Muscle layer of duodenum (tissue), 2 donors: ENCODE data around the gene MRPS18A.

Experiments
- H3K27ac ChIP-seq: one replicate; pipeline ENCODE4 v1.7.0; 2013; ENCODE audit warnings: mild to moderate bottlenecking, low read length
- H3K27me3 ChIP-seq: one replicate; pipeline ENCODE4 v1.7.0; 2013; ENCODE audit warnings: low read depth, mild to moderate bottlenecking, control low read depth, low read length
- H3K36me3 ChIP-seq, 2 donors: one replicate each; pipeline ENCODE4 v1.7.0; 2013; ENCODE audit warnings: low read length in 2 of 2, control low read depth in 1 of 2, mild to moderate bottlenecking in 1 of 2; ENCODE audit not compliant: insufficient read depth in 2 of 2, control insufficient read depth in 1 of 2
- H3K4me1 ChIP-seq, 2 donors: one replicate each; pipeline ENCODE4 v1.7.0; 2013; ENCODE audit warnings: low read length in 2 of 2, mild to moderate bottlenecking in 2 of 2, control low read depth in 1 of 2, moderate library complexity in 1 of 2; ENCODE audit not compliant: insufficient read depth in 2 of 2, control insufficient read depth in 1 of 2
- H3K4me3 ChIP-seq, 2 donors: one replicate each; pipeline ENCODE4 v1.7.0; 2013; ENCODE audit warnings: low read length in 2 of 2, low read depth in 1 of 2, mild to moderate bottlenecking in 1 of 2
- H3K9me3 ChIP-seq, 2 donors: one replicate each; pipeline ENCODE4 v1.7.0; 2013; ENCODE audit warnings: low read length in 2 of 2, control low read depth in 1 of 2, mild to moderate bottlenecking in 1 of 2; ENCODE audit not compliant: control insufficient read depth in 1 of 2
- donor health status: healthy.

The MRPS18A gene

GRCh38 chr6:43687437-43688347, at the start of gene MRPS18A:
TSS of gene MRPS18A (minus strand) at chr6:43687791. CDS start at chr6:43687779, 12 bp downstream.
- no peaks in the 10 kb centered on the region for H3K9me3 ChIP-seq
- peaks cover 9 to 22% of the 10 kb centered on the region in 2 donors for H3K4me1 ChIP-seq
- no peaks in the 10 kb centered on the region for H3K36me3 ChIP-seq
- H3K4me3 ChIP-seq: peak within 1 kb of the TSS; percentile 98
- peak within 1 kb of the TSS; percentile 89 for H3K27ac ChIP-seq
- no peaks in the 10 kb centered on the region for H3K27me3 ChIP-seq

- H3K27ac ChIP-seq: no peak overlapping the region
- H3K9me3 ChIP-seq: no peaks in the 10 kb centered on the region
- no peaks in the 10 kb centered on the region for H3K36me3 ChIP-seq
- no peaks in the 10 kb centered on the region for H3K4me1 ChIP-seq
- H3K4me3 ChIP-seq: no peak overlapping the region
- H3K27me3 ChIP-seq: no peaks in the 10 kb centered on the region
Measured at GRCh38 chr6:43736844-43737243, 49.3 kb upstream of the MRPS18A start.

DNA sequence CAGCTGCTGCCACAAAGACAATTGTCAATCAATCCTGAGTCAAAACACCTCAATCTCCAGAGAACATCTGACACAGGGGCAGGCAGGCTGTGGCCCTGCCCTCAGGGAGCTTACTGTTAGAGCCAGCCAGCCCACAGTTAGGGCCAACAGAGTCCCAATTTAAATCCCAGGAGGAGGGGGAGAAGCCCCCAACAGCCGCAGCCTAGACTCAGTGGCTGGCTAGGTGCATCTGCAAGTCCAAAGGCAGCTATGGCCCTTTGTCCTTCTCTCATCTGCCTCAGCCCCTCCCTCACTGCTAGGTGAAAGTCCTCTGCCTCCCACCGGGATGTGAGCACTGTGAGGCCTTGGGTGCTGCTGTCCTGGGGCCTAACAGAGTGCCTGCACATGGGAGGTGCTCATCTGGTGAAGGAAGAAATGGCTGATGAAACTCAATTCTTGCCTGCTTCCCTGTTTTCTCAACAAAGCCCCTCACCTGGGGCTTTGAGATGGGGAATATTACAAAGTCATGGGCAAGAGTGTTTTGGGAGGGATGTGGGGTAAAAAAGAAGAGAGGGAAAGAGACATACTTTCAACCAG, 48.7 kb upstream of the MRPS18A start:
- Histone ChIP-seq H3K27ac (no peak overlapping the region), H3K36me3 (no peaks in the 10 kb centered on the region), H3K4me3 (no peak overlapping the region), H3K9me3 (peaks cover 0 to 3% of the 10 kb centered on the region in 2 donors), H3K4me1 (no peaks in the 10 kb centered on the region), H3K27me3 (no peaks in the 10 kb centered on the region)

- H3K4me3 ChIP-seq: no peak overlapping the region
- no peaks in the 10 kb centered on the region for H3K36me3 ChIP-seq
- peaks cover 0 to 4% of the 10 kb centered on the region in 2 donors for H3K9me3 ChIP-seq
- no peaks in the 10 kb centered on the region for H3K4me1 ChIP-seq
- H3K27ac ChIP-seq: no peak overlapping the region
- H3K27me3 ChIP-seq: no peaks in the 10 kb centered on the region
Measured at GRCh38 chr6:43735642-43736199, 48.1 kb upstream of the MRPS18A start.

DNA sequence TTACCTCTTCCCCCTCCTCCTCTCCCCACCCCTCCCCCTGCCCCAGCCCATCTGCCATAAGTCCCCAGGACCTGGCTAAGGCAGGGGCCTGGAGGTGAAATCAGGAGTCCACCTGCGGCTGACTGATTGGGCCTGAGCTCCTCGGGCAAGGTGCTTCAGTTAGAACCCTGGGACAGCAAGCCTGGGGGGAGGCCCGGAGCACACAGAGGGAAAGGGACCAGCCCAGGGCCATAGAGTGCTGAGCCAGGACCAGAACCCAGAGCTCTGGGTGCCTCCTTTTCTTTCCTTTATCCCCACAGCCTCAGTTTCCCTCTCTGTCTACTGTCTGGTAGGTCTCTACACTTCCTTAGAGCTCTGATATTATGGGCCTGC, 46.7 kb upstream of the MRPS18A start:
- Histone ChIP-seq H3K9me3 (peaks cover 0 to 4% of the 10 kb centered on the region in 2 donors), H3K27ac (no peak overlapping the region), H3K4me3 (no peak overlapping the region), H3K36me3 (no peaks in the 10 kb centered on the region), H3K27me3 (no peaks in the 10 kb centered on the region), H3K4me1 (no peaks in the 10 kb centered on the region)

GRCh38 chr6:43733471-43734293, 46.1 kb upstream of the MRPS18A start:
- Histone ChIP-seq H3K27me3 (no peaks in the 10 kb centered on the region), H3K4me3 (no peak overlapping the region), H3K4me1 (no peaks in the 10 kb centered on the region), H3K27ac (no peak overlapping the region), H3K36me3 (no peaks in the 10 kb centered on the region), H3K9me3 (peaks cover 0 to 4% of the 10 kb centered on the region in 2 donors)

GRCh38 chr6:43730634-43731033, 43.0 kb upstream of the MRPS18A start:
- H3K27me3 ChIP-seq: no peaks in the 10 kb centered on the region
- H3K27ac ChIP-seq: no peak overlapping the region
- H3K4me3 ChIP-seq: no peak overlapping the region
- no peaks in the 10 kb centered on the region for H3K4me1 ChIP-seq
- no peaks in the 10 kb centered on the region for H3K36me3 ChIP-seq
- peaks cover 0 to 4% of the 10 kb centered on the region in 2 donors for H3K9me3 ChIP-seq

DNA sequence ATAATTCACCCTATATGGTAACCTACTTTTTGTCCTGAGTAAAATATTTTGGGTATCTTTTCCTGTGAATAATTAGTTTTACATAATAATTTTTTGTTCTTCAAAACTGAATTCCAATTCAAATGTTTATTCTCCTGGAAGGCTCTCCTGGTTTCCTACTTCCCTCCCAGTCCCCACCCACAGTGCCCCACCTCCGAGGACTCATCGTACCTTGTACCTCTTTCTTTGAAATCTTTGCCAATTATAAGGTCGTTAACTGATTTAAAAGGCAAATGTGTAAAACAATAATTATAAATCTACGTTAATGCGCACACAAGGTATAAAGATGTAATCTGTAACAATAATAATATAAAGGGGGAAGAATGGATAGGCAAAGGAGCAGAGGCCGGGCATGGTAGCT, 41.9 kb upstream of the MRPS18A start:
- Histone ChIP-seq H3K9me3 (peaks cover 0 to 4% of the 10 kb centered on the region in 2 donors), H3K27me3 (no peaks in the 10 kb centered on the region), H3K4me3 (no peak overlapping the region), H3K27ac (no peak overlapping the region), H3K4me1 (peaks cover 0 to 6% of the 10 kb centered on the region in 2 donors), H3K36me3 (no peaks in the 10 kb centered on the region)

GRCh38 chr6:43728586-43728985, 41.0 kb upstream of the MRPS18A start:
- Histone ChIP-seq H3K9me3 (peaks cover 0 to 4% of the 10 kb centered on the region in 2 donors), H3K4me3 (no peak overlapping the region), H3K4me1 (peaks cover 0 to 7% of the 10 kb centered on the region in 2 donors), H3K27ac (no peak overlapping the region), H3K27me3 (no peaks in the 10 kb centered on the region), H3K36me3 (no peaks in the 10 kb centered on the region)

GRCh38 chr6:43727634-43728033, 40.0 kb upstream of the MRPS18A start:
- H3K4me3 ChIP-seq: no peak overlapping the region
- H3K27ac ChIP-seq: no peak overlapping the region
- peaks cover 0 to 7% of the 10 kb centered on the region in 2 donors for H3K4me1 ChIP-seq

More at GRCh38 chr6:43727634-43728033, 40.0 kb upstream of the MRPS18A start:
- peaks cover 0 to 4% of the 10 kb centered on the region in 2 donors for H3K9me3 ChIP-seq
- H3K36me3 ChIP-seq: no peaks in the 10 kb centered on the region
- H3K27me3 ChIP-seq: no peaks in the 10 kb centered on the region
